Endodermal cell (in vitro differentiated cells): ENCODE measurements around the gene MNX1. TPM values are rescaled to one million over a fixed set of nuclear protein-coding genes. Genes with fewer than 3 reads are reported as not detected.

ENCODE experiments used
- DNase-seq: peaks from one replicate; pipeline ENCODE4 v3.0.0-alpha.2; 2017
- H3K27ac ChIP-seq: 2 replicates; pipeline ENCODE4 v1.5.1; 2013; ENCODE audit warnings: mild to moderate bottlenecking, low read depth, low read length, moderate library complexity
- H3K27me3 ChIP-seq: 2 replicates; pipeline ENCODE4 v1.6.1; 2013; ENCODE audit warnings: mild to moderate bottlenecking, low read length, moderate library complexity; ENCODE audit not compliant: insufficient read depth, control insufficient read depth, poor library complexity, severe bottlenecking
- H3K36me3 ChIP-seq: 2 replicates; pipeline ENCODE4 v1.7.0; 2013; ENCODE audit warnings: mild to moderate bottlenecking, low read length, moderate library complexity; ENCODE audit not compliant: control insufficient read depth, insufficient read depth
- H3K4me1 ChIP-seq: one replicate; pipeline ENCODE4 v1.7.0; 2013; ENCODE audit warnings: low read length; ENCODE audit not compliant: control insufficient read depth, insufficient read depth
- H3K4me3 ChIP-seq: 2 replicates; pipeline ENCODE4 v1.5.1; 2013; ENCODE audit warnings: mild to moderate bottlenecking, low read length, moderate library complexity
- H3K9ac ChIP-seq: 2 replicates; pipeline ENCODE4 v1.6.1; 2013; ENCODE audit warnings: mild to moderate bottlenecking, low read length, moderate library complexity; ENCODE audit not compliant: poor library complexity, severe bottlenecking; ENCODE audit errors: extremely low read depth
- H3K9me3 ChIP-seq: 2 replicates; pipeline ENCODE4 v1.6.1; 2013; ENCODE audit warnings: mild to moderate bottlenecking, low read length, moderate library complexity; ENCODE audit not compliant: control insufficient read depth
- H3K27ac Mint-ChIP-seq: 2 replicates; pipeline ENCODE4 v1.8.0; 2020; ENCODE audit warnings: mixed read lengths
- H3K27me3 Mint-ChIP-seq: 2 replicates; pipeline ENCODE4 v1.8.0; 2021; ENCODE audit warnings: mild to moderate bottlenecking, mixed read lengths; ENCODE audit not compliant: insufficient read depth
- H3K36me3 Mint-ChIP-seq: 2 replicates; pipeline ENCODE4 v1.8.0; 2020; ENCODE audit warnings: low read depth, mixed read lengths
- H3K4me1 Mint-ChIP-seq: 2 replicates; pipeline ENCODE4 v1.8.0; 2020; ENCODE audit warnings: mixed read lengths
- H3K4me3 Mint-ChIP-seq: 2 replicates; pipeline ENCODE4 v1.8.0; 2020; ENCODE audit warnings: mild to moderate bottlenecking, moderate library complexity, mixed read lengths
- H3K9me3 Mint-ChIP-seq: 2 replicates; pipeline ENCODE4 v1.8.0; 2020; ENCODE audit warnings: mild to moderate bottlenecking, mixed read lengths
- WGBS, 2 experiments: methylation state at CpG; one replicate each; pipeline versions ENCODE4 v1.1.5 to v1.1.7; 2013; ENCODE audit warnings: missing lambda C conversion rate in 2 of 2, mixed read lengths in 1 of 2; ENCODE audit not compliant: insufficient coverage in 1 of 2, insufficient read length in 1 of 2; 5-methylcytosine and 5-hydroxymethylcytosine counted together
- total RNA-seq, 2 donors: library from RNA; stranded (reverse); fragmentation: NEBNext Ultra II Directional in 1 of 2; extraction: Animal tissue kit (Norgen Biotek cat#: 25700) in 1 of 2; gene quantifications; 2 replicates in 1 of 2; 3 replicates in 1 of 2; pipeline ENCODE4 v1.2.1, GENCODE V29; 2021
- TF ChIP-seq, protein P1 (sequence below): fragments of 200-600 bp; sonication (generic); conservative IDR thresholded peaks from 2 replicates; pipeline ENCODE4 v1.5.0; 2021; ENCODE audit warnings: antibody characterized with exemption, mild to moderate bottlenecking

The MNX1 gene
- total RNA-seq, 2 donors from 2014 or later = 14.5 to 18.7 TPM

DNA sequence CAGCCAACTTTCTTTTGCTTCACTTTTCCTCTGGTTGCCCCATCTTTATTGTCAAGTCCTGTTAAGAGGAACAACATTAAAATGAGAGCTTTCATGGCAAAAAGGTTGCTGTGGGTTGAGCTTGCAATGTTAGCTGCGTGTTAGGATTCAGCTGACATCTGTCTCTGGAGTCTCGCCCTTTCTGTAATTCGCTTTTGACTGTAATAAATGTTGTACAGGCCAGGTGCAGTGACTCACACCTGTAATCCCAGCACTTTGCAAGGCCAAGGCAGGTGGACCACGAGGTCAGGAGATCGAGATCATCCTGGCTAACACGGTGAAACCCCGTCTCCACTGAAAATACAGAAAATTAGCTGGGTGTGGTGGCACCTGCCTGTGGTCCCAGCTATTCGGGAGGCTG is 24.1 kb downstream of the MNX1 start:
- WGBS, 2 experiments = 92 to 93% methylated on average over 8 of the region's 8 CpGs
- no peaks in the 10 kb centered on the region for H3K9me3 ChIP-seq
- Mint-ChIP-seq H3K4me3 (no peak overlapping the region), H3K9me3 (no peaks in the 10 kb centered on the region), H3K36me3 (no peaks in the 10 kb centered on the region), H3K4me1 (no peaks in the 10 kb centered on the region), H3K27me3 (peaks cover 3% of the 10 kb centered on the region), H3K27ac (no peak overlapping the region)
- H3K36me3 ChIP-seq = peaks cover 3% of the 10 kb centered on the region
- no peaks in the 10 kb centered on the region for H3K27me3 ChIP-seq
- no peaks in the 10 kb centered on the region for H3K4me1 ChIP-seq
- no peak for DNase-seq
- H3K27ac ChIP-seq = no peak overlapping the region
- no peak overlapping the region for H3K9ac ChIP-seq
- H3K4me3 ChIP-seq = no peak overlapping the region
- TF ChIP-seq, protein P1, sequence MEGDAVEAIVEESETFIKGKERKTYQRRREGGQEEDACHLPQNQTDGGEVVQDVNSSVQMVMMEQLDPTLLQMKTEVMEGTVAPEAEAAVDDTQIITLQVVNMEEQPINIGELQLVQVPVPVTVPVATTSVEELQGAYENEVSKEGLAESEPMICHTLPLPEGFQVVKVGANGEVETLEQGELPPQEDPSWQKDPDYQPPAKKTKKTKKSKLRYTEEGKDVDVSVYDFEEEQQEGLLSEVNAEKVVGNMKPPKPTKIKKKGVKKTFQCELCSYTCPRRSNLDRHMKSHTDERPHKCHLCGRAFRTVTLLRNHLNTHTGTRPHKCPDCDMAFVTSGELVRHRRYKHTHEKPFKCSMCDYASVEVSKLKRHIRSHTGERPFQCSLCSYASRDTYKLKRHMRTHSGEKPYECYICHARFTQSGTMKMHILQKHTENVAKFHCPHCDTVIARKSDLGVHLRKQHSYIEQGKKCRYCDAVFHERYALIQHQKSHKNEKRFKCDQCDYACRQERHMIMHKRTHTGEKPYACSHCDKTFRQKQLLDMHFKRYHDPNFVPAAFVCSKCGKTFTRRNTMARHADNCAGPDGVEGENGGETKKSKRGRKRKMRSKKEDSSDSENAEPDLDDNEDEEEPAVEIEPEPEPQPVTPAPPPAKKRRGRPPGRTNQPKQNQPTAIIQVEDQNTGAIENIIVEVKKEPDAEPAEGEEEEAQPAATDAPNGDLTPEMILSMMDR = no peak

DNA sequence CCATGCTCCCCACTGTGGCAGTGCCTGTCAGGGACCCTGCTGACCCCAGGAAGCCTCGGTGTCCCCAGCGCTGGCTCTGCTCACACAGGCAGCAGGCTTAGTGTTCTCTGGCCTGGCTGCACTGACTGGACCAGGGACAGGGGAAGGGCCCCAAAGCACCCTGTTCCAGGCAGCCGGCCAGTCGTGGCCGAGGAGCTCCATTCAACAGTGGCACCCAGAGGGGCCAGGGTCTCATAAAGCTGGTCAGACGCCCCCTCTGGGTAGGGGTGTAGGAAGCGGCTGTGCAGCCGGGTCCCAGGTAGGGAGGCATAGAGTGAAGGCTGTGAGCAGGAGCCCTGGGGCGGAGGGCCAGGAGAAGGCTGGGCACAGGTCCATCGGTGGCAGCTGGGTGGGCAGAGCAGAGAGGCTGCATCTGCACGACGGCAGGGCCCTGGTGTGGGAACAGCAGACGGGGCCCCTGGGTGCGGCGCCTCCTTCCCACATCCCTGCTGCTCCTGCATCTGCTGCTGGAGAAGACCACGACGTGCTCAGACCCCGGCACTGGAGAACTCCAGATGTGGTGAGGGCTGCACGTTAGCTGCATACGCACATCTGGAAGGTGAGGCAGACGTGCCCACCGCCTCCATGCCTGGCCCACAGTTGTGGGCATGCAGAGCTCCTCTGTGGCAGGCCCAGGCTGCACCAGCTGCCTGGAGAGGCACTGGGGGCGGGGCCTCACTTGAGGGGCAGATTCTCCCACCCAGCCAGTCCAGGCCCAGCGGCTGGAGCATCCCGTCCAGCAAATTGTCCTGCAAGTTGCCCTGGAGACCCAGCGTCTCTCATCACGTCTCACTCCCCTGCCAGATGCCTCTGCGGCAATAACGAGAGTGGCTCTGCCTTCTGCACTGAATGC is 25.1 kb downstream of the MNX1 start:
- no peak overlapping the region for H3K9ac ChIP-seq
- WGBS, 2 experiments = 88 to 91% methylated on average over 20 to 29 of the region's 29 CpGs
- Mint-ChIP-seq H3K27ac (no peak overlapping the region), H3K36me3 (no peaks in the 10 kb centered on the region), H3K4me1 (no peaks in the 10 kb centered on the region), H3K27me3 (peaks cover 3% of the 10 kb centered on the region), H3K4me3 (no peak overlapping the region), H3K9me3 (peaks cover 1% of the 10 kb centered on the region)
- no peak for DNase-seq
- no peaks in the 10 kb centered on the region for H3K27me3 ChIP-seq
- peaks cover 3% of the 10 kb centered on the region for H3K36me3 ChIP-seq
- H3K27ac ChIP-seq = no peak overlapping the region
- H3K4me1 ChIP-seq = no peaks in the 10 kb centered on the region
- TF ChIP-seq, protein P1 = peak; percentile 13
- H3K9me3 ChIP-seq = no peaks in the 10 kb centered on the region
- H3K4me3 ChIP-seq = no peak overlapping the region

- peaks cover 6% of the 10 kb centered on the region for H3K9me3 ChIP-seq
- H3K27ac ChIP-seq = no peak overlapping the region
- no peak for DNase-seq
- Mint-ChIP-seq H3K27ac (no peak overlapping the region), H3K9me3 (peaks cover 7% of the 10 kb centered on the region), H3K4me1 (no peaks in the 10 kb centered on the region), H3K27me3 (peaks cover 2% of the 10 kb centered on the region), H3K4me3 (no peak overlapping the region), H3K36me3 (peaks cover 5% of the 10 kb centered on the region)
- no peaks in the 10 kb centered on the region for H3K4me1 ChIP-seq
- no peaks in the 10 kb centered on the region for H3K27me3 ChIP-seq
- WGBS, 2 experiments = 90 to 92% methylated on average over 12 to 14 of the region's 14 CpGs
- H3K9ac ChIP-seq = no peak overlapping the region
- no peak overlapping the region for H3K4me3 ChIP-seq
- H3K36me3 ChIP-seq = peaks cover 3% of the 10 kb centered on the region
- TF ChIP-seq, protein P1 = no peak
These were observed 26.1 kb downstream of the MNX1 start for GRCh38 chr7:156984174-156984891.
